Natural killer cell (primary cell): Measurements from ENCODE around the gene GLI1. TPM values are rescaled to one million over a fixed set of nuclear protein-coding genes. Genes with fewer than 3 reads are reported as not detected.
A peak's percentile ranks its signal among the peaks of the same experiment; 100 is the strongest.

Source experiments
- ATAC-seq, 3 donors: fragments of 150-1000 bp in 2 of 3; fragments of 200-7000 bp in 1 of 3; cut with Tn5 transposase; 1 replicate in 1 of 3; 2 replicates in 2 of 3; pipeline ENCODE4 v1.10.0; 2021; ENCODE audit warnings: mild to moderate bottlenecking in 2 of 3, moderate library complexity in 2 of 3
- DNase-seq, 2 donors: peaks; one replicate each; pipeline versions ENCODE4 v3.0.0 to v3.0.0-alpha.2; 2013 to 2021; ENCODE audit warnings: mixed read lengths in 1 of 2
- H3K27ac ChIP-seq: one replicate; pipeline ENCODE4 v1.5.1; 2013; ENCODE audit warnings: mild to moderate bottlenecking, low read length
- H3K27me3 ChIP-seq: one replicate; pipeline ENCODE4 v1.6.1; 2013; ENCODE audit warnings: low read length; ENCODE audit not compliant: control insufficient read depth, insufficient read depth
- H3K36me3 ChIP-seq: one replicate; pipeline ENCODE4 v1.6.1; 2013; ENCODE audit warnings: low read length; ENCODE audit not compliant: control insufficient read depth, insufficient read depth
- H3K4me1 ChIP-seq: one replicate; pipeline ENCODE4 v1.6.1; 2013; ENCODE audit warnings: low read length; ENCODE audit not compliant: control insufficient read depth, insufficient read depth
- H3K4me3 ChIP-seq: one replicate; pipeline ENCODE4 v1.5.1; 2013; ENCODE audit warnings: low read length
- H3K9me3 ChIP-seq: one replicate; pipeline ENCODE4 v1.6.1; 2013; ENCODE audit warnings: low read length; ENCODE audit not compliant: control insufficient read depth, insufficient read depth
- H3K27ac Mint-ChIP-seq, 2 donors: one replicate each; pipeline ENCODE4 v1.8.0; 2022; ENCODE audit warnings: mild to moderate bottlenecking in 2 of 2, mixed read lengths in 2 of 2, moderate library complexity in 1 of 2
- H3K27me3 Mint-ChIP-seq, 2 donors: one replicate each; pipeline ENCODE4 v1.8.0; 2022; ENCODE audit warnings: low read depth in 2 of 2, mixed read lengths in 2 of 2
- H3K36me3 Mint-ChIP-seq: one replicate; pipeline ENCODE4 v1.8.0; 2022; ENCODE audit warnings: mixed read lengths
- H3K4me1 Mint-ChIP-seq, 2 donors: one replicate each; pipeline ENCODE4 v1.8.0; 2022; ENCODE audit warnings: mixed read lengths in 2 of 2
- H3K4me3 Mint-ChIP-seq: one replicate; pipeline ENCODE4 v1.8.0; 2022; ENCODE audit warnings: mild to moderate bottlenecking, moderate library complexity, mixed read lengths
- H3K9me3 Mint-ChIP-seq, 2 donors: one replicate each; pipeline ENCODE4 v1.8.0; 2022; ENCODE audit warnings: mixed read lengths in 2 of 2
- CTCF ChIP-seq: fragments of 200-600 bp; IDR thresholded peaks from one replicate; pipeline ENCODE4 v1.8.0; 2022; ENCODE audit warnings: antibody characterized with exemption
- WGBS: methylation state at CpG from one replicate; pipeline ENCODE4 v1.1.7; 2013; ENCODE audit warnings: missing lambda C conversion rate; ENCODE audit not compliant: insufficient coverage; 5-methylcytosine and 5-hydroxymethylcytosine counted together
- intact Hi-C: fragments of 100-400 bp; cut with micrococcal nuclease; formaldehyde crosslinking; loops from one replicate; pipeline ENCODE4 v1.14.2; 2022
- total RNA-seq, 4 donors: library from RNA; stranded (reverse); fragments of 120-200 nt in 1 of 4; gene quantifications; one replicate each; pipeline versions ENCODE4 v1.2.3 to v1.2.4, GENCODE V29; 2013 to 2022

GLI1 gene
- total RNA-seq, 3 donors from 2014 or later (not counting 1 experiment from before 2014, with no cell fraction given), result 0.50 to 1.4 (median 0.99) TPM

DNA sequence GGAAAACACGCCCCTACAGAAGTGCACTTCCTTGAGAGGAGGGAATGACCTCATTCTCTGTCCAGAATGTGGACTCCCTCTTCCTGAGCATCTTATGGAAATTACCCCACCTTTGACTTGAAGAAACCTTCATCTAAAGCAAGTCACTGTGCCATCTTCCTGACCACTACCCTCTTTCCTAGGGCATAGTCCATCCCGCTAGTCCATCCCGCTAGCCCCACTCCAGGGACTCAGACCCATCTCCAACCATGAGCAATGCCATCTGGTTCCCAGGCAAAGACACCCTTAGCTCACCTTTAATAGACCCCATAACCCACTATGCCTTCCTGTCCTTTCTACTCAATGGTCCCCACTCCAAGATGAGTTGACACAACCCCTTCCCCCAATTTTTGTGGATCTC lies 9.5 kb upstream of the GLI1 start:
- no peak overlapping the region for H3K27ac ChIP-seq
- H3K27me3 ChIP-seq, result no peaks in the 10 kb centered on the region
- H3K4me1 Mint-ChIP-seq, result no peaks in the 10 kb centered on the region
- H3K27me3 Mint-ChIP-seq, result no peaks in the 10 kb centered on the region
- DNase-seq, result no peak
- WGBS, result 96% methylated on average over 3 of the region's 3 CpGs
- H3K4me3 Mint-ChIP-seq, result no peak overlapping the region
- H3K9me3 ChIP-seq, result no peaks in the 10 kb centered on the region
- TF ChIP-seq CTCF, result no peak
- intact Hi-C loops, result no loop called here
- H3K36me3 Mint-ChIP-seq, result no peaks in the 10 kb centered on the region
- H3K27ac Mint-ChIP-seq, result no peak overlapping the region
- H3K36me3 ChIP-seq, result no peaks in the 10 kb centered on the region
- no peaks in the 10 kb centered on the region for H3K9me3 Mint-ChIP-seq
- no peaks in the 10 kb centered on the region for H3K4me1 ChIP-seq
- no peak overlapping the region for H3K4me3 ChIP-seq
- ATAC-seq, result no peak

GRCh38 chr12:57451233-57451778 lies 8.3 kb upstream of the GLI1 start:
- Mint-ChIP-seq H3K36me3 (no peaks in the 10 kb centered on the region), H3K9me3 (no peaks in the 10 kb centered on the region), H3K27me3 (no peaks in the 10 kb centered on the region), H3K27ac (no peak overlapping the region), H3K4me1 (peaks cover 5 to 10% of the 10 kb centered on the region in 2 donors), H3K4me3 (no peak overlapping the region)
- WGBS, result 83% methylated on average over 6 of the region's 6 CpGs
- intact Hi-C loops, result no loop called here
- DNase-seq, result no peak
- Histone ChIP-seq H3K36me3 (no peaks in the 10 kb centered on the region), H3K4me1 (peaks cover 5% of the 10 kb centered on the region), H3K4me3 (no peak overlapping the region), H3K27ac (no peak overlapping the region), H3K27me3 (no peaks in the 10 kb centered on the region), H3K9me3 (no peaks in the 10 kb centered on the region)
- no peak for TF ChIP-seq CTCF
- ATAC-seq, result no peak

GRCh38 chr12:57452181-57452936 lies 7.2 kb upstream of the GLI1 start:
- peaks cover 5% of the 10 kb centered on the region for H3K4me1 ChIP-seq
- no peaks in the 10 kb centered on the region for H3K36me3 Mint-ChIP-seq
- peak in 1 of 3 donors; percentile 13 for ATAC-seq
- H3K27ac Mint-ChIP-seq, result no peak overlapping the region
- H3K27me3 Mint-ChIP-seq, result no peaks in the 10 kb centered on the region
- TF ChIP-seq CTCF, result no peak
- peaks cover 5 to 10% of the 10 kb centered on the region in 2 donors for H3K4me1 Mint-ChIP-seq
- peak in 1 of 2 donors; percentile 4 for DNase-seq
- WGBS, result 48% methylated on average over 5 of the region's 9 CpGs
- no peak overlapping the region for H3K4me3 ChIP-seq
- no peaks in the 10 kb centered on the region for H3K9me3 ChIP-seq
- no peaks in the 10 kb centered on the region for H3K9me3 Mint-ChIP-seq
- H3K27ac ChIP-seq, result no peak overlapping the region
- H3K4me3 Mint-ChIP-seq, result no peak overlapping the region
- H3K27me3 ChIP-seq, result no peaks in the 10 kb centered on the region
- no peaks in the 10 kb centered on the region for H3K36me3 ChIP-seq
- intact Hi-C loops, result no loop called here
